GM18507 (cell line): ENCODE data around the gene SERPINA4.

Experiments
- DNase-seq: peaks from one replicate; pipeline ENCODE4 v3.0.0; 2011; ENCODE audit warnings: low read depth; ENCODE audit not compliant: insufficient read length; ENCODE audit errors: extremely low spot score
- FAIRE-seq: peaks from 2 replicates; lab custom pipeline; 2011; peaks lifted over from hg19 to GRCh38; lab: Jason Lieb, UNC

The SERPINA4 gene

GRCh38 chr14:94542111-94542810, 19.0 kb upstream of the SERPINA4 start:
- FAIRE-seq (no peak), DNase-seq (no peak)

GRCh38 chr14:94542811-94543440, 18.3 kb upstream of the SERPINA4 start:
- DNase-seq (no peak), FAIRE-seq (no peak)

- FAIRE-seq (no peak), DNase-seq (no peak)
These were observed 17.7 kb upstream of the SERPINA4 start for GRCh38 chr14:94543449-94544124.

- FAIRE-seq: no peak
- DNase-seq: no peak
These were observed 16.5 kb upstream of the SERPINA4 start for GRCh38 chr14:94544726-94545125.

DNA sequence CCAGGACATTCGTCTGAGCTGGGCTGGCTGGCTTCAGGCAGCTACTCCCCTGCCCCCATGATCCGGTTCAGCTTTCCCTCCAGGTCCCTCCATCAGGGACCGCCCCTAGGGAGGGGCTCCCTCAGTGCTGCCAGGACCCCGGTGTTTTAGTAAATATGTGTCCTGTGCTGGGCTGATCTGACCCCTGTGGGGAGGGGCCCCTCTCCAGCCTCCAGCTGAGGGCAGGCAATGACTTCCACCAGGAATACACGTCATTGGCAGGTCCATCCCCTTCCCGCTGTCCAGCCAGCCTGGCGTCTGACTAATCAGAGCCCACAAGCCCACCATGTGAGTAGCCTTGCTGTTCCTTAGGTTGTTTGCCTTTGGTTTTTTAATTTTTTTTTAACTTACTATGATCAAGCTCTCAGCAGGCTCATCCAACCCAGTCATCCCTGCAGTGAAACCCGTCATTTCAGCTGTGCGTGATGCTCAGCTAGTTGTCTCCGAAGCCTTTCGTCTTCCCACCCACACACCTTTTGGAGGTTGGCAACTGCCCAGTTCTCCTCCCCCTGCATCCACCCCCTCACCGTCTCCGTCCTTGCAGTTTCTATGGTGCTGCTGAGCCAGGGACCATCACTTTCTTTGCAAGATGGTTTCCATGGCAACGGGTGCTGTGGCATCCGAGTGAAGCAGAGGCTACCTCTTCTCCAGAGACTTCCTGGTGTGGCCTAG, 16.0 kb upstream of the SERPINA4 start:
- DNase-seq: no peak
- no peak for FAIRE-seq

GRCh38 chr14:94547151-94547680, 14.0 kb upstream of the SERPINA4 start:
- FAIRE-seq (no peak), DNase-seq (no peak)

- no peak for FAIRE-seq
- DNase-seq: no peak
These were observed 13.5 kb upstream of the SERPINA4 start for GRCh38 chr14:94547726-94548125.

DNA sequence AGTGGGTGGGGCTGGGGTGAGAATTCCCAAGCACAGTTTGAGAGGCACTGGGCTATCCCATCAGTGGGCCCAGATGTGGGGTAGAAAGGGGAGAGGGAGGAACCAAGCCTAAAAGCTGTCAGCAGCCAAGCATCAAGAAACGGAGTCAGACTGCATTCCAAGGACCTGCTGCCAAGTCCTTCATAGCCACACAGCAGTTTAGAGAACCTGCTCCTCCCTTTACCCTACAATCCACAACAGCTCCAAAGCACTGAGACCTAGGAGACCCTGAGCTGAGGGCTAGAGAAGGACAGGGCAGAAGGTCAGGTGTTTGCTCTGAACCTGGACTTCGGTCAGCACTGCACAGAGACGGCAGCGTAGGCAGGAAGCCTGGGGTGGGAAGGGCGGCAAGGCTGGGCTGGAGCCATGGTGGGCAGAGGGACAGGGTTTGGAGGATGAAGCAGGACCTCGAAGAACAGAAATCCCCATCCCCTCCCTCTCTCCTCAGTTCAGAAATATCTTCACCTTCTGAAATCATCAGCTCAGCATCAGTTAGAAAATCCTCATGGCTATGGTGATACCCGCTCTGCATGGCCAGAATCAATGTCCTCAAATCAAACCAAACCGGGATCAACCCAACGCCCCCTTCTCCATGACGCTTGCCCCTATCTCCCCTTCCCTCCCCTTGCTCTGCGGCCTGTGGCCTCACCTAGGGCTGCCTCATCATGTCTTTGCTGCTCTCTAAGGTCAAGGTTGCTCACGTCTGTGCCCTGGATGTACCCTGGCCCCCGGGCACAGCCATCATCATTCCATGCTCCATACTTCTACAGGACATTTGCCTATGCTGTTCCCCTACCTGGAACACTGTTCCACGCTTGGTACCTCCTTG, 12.9 kb upstream of the SERPINA4 start:
- DNase-seq (no peak), FAIRE-seq (no peak)

GRCh38 chr14:94548999-94549985, 11.9 kb upstream of the SERPINA4 start:
- peak; percentile 55 for FAIRE-seq
- peak; percentile 18 for DNase-seq

GRCh38 chr14:94550041-94550440, 11.2 kb upstream of the SERPINA4 start:
- DNase-seq: no peak

DNA sequence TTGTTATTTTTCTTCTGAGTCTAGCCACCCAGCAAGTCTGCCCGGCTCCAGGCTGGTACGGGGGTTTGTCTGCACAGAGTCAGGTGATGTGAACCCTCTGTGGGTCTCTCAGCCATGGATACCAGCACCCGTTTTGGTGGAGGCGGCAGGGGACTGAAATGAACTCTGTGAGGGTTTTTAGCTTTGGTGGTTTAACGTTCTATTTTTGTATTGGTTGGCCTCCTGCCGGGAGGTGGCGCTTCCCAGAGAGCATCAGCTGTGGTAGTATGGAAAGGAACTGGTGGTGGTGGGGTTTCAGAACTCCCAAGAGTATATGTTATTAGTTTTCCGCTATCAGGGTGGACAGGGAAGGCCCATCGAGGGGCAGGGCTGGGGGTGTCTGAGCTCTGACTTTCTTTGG, 5.3 kb upstream of the SERPINA4 start:
- FAIRE-seq (no peak), DNase-seq (no peak)

More at GRCh38 chr14:94550041-94550440, 11.2 kb upstream of the SERPINA4 start:
- FAIRE-seq: no peak

DNA sequence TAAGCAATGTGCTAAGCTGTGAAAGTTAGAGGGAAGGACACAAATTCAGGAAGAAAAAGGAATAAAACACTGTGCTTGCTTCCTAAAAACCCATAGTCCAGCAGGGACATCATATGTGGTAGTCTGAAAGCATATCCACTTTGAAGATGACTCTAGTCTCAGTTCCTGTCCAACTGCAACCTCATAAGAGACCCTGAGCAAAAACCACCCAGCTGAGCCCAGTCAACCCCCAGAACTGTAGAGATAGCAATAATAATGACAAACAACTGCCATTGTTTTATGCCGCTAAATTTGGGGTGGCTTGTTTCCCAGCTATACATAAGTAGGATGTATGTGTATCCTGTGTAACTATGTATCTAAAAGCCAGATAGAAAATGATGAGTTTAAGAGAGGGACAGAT, 3.9 kb upstream of the SERPINA4 start:
- no peak for DNase-seq
- FAIRE-seq: no peak

DNA sequence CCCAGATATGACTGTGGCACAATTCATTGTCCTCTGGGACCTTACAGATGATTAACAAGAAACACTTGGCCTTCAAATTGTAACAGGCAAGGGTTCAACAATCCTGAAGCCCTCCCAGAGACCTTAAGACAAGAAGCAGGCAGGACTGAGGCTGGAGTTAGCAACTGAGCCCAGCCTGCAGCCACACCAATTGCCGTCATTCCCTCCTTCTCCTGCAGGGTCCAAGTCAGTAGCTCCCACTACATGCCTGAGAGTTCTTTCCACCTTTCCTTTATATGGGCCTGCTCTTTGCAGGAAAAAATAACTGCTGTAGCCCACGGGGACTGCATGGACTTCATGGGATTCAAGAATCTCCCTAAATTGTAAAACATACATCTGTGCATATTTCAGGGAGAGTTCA, 2.4 kb upstream of the SERPINA4 start:
- no peak for FAIRE-seq
- no peak for DNase-seq

GRCh38 chr14:94559638-94560290, 1.5 kb upstream of the SERPINA4 start:
- FAIRE-seq (no peak), DNase-seq (no peak)

- no peak for DNase-seq
- FAIRE-seq: no peak
These were observed 964 bp upstream of the SERPINA4 start for GRCh38 chr14:94560291-94560665.

DNA sequence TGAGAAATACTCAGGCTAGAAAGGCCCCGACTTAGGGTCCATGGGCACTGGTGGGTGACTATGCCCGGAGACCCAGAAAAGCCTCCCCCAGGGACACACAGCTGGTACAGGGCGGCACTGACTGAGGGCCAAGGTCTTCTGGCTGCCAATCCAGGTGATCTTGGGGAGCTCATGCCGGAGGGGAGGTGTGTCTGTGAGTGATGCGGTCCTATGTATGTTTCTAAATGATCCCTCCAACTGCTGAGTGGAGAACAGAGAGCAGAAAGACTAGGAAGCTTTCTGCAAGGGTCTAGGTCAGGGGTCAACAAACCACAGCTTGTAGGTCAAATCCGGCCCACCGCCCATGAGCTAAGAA, 391 bp downstream of the SERPINA4 start:
- no peak for FAIRE-seq
- DNase-seq: no peak

GRCh38 chr14:94562022-94562421, 780 bp downstream of the SERPINA4 start:
- no peak for FAIRE-seq

More at GRCh38 chr14:94562022-94562421, 780 bp downstream of the SERPINA4 start:
- DNase-seq: no peak
